KBM-7 (cell line): ENCODE results near the gene ZNF346.
A peak's percentile ranks its signal among the peaks of the same experiment; 100 is the strongest.
"Not testable (repeated sequence)": the region's sequence is repeated elsewhere in the genome, so short reads cannot be mapped to it uniquely, and the experiment has no call there.

ENCODE experiments used
- DNase-seq: peaks from one replicate; pipeline ENCODE4 v3.0.0-alpha.2; 2015
- in situ Hi-C: fragments of 300-500 bp; cut with MboI; formaldehyde crosslinking; loops from 2 replicates; pipeline ENCODE4 v1.14.3; 2020; ENCODE audit warnings: low sequenced_read_pairs, low pct_unique_long_range_greater_than_20kb, mixed read lengths

Gene ZNF346

DNA sequence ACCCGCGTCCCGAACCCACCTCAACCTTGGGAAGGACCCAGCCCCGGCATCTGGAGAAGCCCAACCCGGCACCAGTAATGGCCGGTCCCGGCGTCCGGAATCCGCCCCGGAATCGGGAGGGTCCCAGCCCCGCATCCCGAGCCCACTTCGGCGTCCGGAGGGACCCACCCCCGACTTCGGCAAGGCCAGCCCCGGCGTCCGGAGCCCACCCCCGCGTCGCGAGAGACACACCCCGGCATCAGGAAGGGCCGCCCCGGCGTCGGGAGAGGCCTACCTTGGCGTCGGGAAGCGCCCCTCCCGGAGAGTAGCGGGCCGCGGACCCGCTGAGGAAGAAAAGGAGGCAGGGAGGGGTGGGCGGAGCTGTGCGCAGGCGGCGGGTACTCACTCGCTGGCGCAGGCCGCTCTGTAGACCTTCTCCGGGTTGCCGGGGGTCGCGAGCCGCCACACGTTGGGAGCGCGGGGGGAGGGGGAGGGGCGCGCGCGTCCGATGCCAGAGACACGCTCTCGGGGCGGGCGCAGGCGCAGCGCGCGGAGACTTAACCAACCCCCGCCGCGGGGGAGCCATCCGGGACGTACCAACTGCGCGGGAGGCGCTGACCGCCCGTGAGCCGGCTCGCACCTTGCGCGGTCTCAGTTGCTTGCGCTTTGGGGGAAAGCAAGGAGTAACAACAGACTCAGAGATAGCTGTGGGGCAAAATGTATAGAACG is 16.1 kb upstream of the ZNF346 start, which contains the start of gene UIMC1:
Gene UIMC1 (minus strand): TSS at position 515 of the 708 bp plus-strand sequence. CDS start 24,164 bp downstream, outside the sequence.
- in situ Hi-C loops: no loop called here
- peak; percentile 94 for DNase-seq

DNA sequence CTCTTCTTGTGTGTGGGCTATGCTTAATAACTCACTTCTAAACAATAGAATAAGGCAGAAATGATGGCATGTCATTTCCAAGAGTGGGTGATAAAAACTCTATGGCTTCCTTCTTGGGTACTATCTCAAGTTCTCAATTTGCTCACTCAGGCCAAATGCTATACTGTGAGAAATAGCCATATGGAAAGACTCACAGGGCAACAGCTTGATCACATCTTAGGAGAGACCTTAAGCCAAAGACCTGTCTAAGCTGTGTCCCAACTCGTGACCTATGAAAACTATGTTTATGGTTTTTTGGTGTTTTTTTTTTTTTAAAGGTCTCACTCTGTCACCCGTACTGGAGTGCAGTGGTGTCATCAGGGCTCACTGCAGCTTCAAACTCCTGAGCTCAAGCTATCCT is 13.8 kb upstream of the ZNF346 start:
- DNase-seq: no peak
- in situ Hi-C loops: no loop called here

DNA sequence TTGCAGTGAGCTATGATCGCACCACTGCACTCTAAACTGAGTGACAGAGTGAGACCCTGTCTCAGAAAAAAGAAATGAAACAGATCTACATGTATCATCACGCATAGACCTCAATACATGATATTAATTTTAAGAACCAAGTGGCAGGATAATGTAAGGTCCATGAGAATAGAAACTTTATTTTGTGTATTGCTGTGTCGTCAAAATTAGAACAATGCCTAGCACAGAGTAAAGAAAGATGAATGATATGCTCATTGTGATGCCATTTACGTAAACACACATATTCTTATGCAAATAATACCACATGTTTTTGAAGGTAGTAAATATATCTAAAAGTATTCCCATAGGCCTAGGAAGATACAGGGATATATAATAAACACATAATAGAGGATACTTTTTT is 12.3 kb upstream of the ZNF346 start:
- in situ Hi-C loops: no loop called here
- no peak for DNase-seq

DNA sequence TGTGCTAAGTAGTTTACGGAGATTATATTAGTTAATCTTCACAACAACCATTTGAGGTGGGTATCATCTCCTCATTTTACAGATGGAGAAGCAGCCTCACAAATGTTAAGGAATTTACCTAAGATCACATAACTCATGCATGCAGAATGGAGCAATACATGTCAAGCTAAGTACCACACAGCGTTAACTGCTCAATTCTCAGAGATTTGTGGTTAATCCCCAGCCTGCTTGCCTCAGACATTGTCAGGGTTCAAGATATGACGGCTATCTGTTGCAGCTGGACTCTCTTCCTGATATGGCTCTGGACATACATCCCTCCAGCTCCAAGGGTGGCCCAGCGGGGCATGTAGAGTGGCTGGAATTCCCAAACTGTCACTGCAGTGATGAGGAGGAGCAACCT is 7.3 kb upstream of the ZNF346 start:
- in situ Hi-C loops: no loop called here
- no peak for DNase-seq

DNA sequence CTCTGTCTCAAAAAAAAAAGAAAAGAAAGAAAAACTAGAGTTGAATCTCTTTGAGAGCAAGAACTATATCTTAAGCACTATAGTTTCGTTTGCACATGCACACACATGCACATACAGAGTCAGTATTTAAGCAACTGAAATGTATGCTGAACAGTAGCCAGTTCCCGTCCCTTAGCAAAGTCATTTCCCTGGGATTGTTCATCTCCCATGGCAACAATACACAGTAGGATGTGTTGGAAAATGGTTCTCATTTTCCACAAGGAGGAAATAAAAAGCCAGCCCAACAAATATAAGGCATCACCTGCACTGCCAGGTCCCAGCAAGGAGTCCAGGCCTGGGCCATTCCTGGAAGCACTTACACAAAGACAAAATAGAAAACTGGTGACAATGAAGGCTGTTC is 4.2 kb upstream of the ZNF346 start:
- in situ Hi-C loops: no loop called here
- DNase-seq: no peak

DNA sequence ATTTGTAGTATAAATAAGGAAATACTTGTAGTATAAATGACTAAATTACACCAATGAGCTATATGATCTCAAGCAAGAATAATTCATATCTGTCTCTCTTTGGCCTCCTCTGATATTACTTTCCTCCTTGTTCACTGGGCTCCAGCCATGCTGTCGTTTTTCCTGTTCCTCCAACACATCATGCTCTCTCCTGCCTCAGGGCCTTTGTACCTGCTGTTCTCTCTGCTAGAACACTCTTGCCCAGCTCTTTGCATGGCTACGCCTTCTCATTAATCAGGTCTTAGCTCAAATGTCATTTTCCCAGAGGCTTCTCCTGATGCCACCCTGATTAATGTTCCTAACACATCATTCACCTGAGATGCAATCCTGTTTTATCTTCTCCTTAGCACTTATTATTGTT is 2.5 kb upstream of the ZNF346 start:
- in situ Hi-C loops: no loop called here
- DNase-seq: no peak

DNA sequence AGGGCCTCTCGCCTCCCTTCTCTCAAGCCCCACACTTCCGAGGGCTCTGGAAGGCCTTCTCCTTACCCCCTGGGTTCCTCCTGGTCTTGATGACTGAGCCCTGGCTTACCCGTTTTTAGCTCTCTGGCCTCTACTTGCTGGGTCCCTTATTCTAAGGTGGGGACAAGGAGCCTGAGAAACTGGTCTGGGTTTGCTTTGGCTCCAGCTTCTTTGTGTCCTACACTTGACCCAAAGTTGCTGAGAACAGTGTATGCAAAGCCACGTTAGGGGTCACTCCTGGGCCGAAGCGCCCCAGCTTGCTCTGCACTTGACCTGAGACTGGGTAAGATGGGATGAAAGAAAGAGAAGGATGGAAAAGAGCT is 788 bp downstream of the ZNF346 start:
- in situ Hi-C loops: no loop called here
- DNase-seq: no peak

DNA sequence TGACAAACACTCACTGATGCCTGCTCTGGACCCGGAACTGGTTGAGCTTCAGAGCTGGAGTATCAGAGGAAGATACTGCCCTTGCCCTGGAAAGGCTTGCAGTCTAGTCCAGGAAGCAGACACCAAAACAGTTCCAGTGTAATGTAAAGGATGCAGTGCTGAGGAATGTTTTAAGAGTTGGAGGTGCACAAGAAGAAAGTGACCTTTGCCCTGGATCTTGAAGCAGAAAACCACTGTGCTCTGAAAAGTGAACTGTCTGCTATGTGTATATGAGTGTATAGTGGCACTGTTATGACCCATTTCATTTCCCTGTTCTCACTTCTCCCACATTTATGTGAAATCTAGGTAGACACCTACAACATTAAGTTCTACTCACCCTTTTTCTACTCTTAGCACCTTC is 2.1 kb downstream of the ZNF346 start:
- no peak for DNase-seq
- in situ Hi-C loops: no loop called here

DNA sequence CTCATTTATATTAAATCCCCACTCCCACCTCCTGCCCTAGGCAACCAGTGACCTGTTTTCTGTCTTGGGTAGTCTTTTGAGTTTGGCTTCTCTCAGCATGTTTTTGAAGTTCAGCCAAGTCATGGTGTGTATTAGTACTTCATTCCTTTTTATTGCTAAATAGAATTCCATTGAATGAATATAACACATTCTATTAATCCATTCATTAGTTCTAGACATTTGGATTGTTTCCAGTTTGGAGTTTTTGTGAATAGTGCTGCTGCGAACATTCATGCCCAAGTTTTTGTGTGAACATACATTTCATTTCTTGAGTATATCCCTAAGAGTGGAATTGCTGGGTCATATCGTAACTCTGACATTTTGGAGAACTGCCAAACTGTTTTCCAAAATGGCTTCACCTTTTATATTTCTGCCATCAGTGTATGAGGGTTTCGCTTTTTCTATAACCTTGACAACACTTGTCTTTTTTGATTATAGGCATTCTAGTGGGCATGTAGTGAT is 2.7 kb downstream of the ZNF346 start:
- in situ Hi-C loops: no loop called here
- DNase-seq: no peak

DNA sequence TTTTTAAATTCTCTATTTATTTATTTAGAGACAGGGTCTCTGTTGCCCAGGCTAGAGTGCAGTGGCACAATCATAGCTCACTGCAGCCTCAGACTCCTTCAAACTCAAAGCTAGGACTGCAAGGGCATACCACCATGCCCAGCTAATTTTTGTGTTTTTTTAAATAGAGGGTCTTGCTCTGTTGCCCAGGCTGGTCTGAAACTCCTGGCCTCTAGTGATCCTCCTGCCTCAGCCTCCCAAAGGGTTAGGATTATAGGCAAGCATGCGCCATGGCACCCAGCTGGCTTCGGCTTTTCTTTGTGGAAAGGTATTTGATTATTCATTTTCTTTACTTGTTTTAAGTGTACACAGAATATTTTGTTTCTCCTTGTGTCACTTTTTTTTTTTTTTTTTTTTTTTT is 5.2 kb downstream of the ZNF346 start:
- in situ Hi-C loops: no loop called here

DNA sequence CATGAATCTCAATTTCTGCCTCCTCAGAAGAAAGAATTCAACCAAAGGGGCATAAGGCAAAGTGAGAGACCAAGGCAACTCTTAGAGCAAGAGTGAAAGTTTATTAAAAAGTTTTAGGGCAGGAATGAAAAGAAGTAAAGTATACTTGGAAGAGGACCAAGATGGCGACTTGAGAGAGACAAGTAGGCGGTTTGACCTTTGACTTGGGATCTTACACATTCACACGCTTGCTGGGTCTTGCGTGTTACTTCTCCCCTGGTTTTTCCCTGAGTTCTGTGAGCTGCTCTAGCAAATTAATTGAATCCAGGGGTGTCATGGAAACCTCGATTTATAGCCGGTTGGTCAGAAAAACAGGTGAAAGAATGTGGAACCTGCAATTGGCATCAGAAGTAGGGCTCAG is 7.0 kb downstream of the ZNF346 start:
- in situ Hi-C loops: no loop called here
- no peak for DNase-seq

More for the DNA sequence above, 5.2 kb downstream of the ZNF346 start:
- no peak for DNase-seq

DNA sequence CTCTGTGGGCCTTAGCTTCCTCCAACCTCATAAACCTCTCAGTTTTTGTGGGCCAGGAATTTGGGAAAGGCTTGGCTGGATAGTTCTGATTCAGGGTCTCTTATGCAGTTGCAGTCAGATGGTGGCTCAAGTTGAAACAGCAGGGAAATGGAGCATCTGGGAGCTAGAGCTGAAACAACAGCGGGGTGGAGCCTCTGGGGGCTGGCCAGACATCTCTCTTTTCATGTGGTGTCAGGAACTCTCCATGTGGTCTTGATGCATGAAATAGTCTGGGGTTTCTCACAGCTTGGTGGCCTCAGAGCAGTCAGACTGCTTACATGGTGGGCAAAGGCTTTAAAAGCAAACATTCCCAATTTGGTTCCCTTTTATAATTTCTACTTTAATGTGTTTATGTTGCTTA is 13.5 kb downstream of the ZNF346 start:
- in situ Hi-C loops: no loop called here
- no peak for DNase-seq

DNA sequence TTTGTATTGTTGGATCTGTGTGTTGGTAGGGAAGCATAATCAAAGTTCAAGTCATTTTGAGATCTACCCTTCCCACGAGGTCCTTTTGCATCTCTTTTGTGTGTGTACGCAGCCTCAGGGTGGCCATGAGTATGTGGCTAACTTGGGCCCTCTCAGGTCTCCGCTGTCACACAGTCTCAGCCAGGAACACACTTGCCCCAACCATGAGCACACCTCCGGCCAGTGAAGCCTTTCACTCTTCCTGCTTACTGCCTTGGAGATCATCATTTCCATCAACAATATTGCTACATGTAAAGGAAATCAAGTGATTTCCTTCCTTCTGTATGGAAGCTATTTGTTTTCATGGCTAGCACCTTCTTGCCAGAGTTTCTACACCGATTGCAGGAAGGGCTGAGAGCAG is 13.9 kb downstream of the ZNF346 start:
- in situ Hi-C loops: no loop called here

DNA sequence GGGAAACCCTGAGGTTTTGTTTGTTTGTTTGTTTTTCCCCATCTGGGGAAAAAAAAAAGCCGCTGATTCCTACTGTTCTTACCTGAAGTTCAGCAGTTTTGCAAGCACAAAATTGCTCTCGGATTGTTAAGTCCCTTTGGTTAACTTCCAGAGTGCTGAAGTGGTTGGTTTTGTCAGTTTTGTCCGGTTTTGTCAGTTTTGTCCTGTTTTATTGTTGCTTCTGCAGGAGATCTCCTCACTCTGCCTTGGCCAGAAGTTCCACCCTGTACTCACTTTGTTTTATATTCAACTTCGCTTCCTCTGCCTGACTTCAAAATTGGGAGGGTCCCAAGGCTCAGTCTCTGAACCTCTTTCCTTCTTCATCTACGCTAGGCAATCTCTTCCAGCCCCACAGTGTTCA is 14.4 kb downstream of the ZNF346 start:
- in situ Hi-C loops: no loop called here
- DNase-seq: no peak

More for the DNA sequence above, 13.9 kb downstream of the ZNF346 start:
- DNase-seq: no peak

DNA sequence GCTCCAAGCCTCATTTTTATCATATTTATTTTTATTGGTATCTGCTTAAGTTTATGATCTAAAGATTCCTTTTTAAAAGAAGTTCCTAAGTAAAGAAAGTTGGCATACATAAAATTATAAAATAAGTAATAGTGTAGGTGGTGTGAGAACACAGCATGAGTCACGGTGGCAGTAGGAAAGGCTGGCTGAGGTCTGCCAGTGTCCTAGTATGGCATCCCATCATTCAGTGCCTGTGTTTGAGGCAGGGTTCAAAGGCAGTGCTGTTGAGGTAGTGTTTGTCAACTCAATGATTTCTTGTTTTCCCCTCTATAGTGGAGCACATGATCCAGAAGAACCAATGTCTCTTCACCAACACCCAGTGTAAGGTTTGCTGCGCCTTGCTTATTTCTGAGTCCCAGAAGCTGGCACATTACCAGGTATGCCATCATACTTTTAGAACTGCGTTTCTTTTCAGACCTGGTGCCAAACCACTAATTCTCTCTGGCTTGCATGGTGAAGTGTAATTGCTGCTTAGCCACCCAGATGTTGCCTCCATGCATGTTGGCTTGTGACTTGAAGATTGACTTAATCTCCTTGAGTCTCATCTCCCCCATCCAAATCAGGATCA is 18.4 kb downstream of the ZNF346 start:
- no peak for DNase-seq
- in situ Hi-C loops: no loop called here

DNA sequence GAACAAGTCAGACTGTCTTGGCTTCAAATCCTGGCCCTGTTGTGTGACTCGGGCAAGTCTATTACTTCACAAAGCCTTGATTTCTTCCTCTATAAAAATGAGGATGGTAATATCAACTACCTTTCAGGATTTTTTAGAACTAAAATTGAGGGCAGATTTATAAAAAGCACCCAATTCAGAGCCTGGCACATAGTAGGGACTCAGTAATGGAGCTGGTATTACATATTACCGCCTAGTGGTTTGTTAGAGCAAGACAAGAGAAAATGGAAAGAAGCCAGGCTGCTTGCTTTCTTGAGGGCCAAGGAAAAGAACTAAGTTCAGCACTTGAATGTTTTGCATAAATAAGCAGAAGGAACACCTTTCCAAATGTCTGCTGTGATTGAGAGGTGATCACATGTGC is 19.4 kb downstream of the ZNF346 start:
- in situ Hi-C loops: no loop called here
- no peak for DNase-seq

DNA sequence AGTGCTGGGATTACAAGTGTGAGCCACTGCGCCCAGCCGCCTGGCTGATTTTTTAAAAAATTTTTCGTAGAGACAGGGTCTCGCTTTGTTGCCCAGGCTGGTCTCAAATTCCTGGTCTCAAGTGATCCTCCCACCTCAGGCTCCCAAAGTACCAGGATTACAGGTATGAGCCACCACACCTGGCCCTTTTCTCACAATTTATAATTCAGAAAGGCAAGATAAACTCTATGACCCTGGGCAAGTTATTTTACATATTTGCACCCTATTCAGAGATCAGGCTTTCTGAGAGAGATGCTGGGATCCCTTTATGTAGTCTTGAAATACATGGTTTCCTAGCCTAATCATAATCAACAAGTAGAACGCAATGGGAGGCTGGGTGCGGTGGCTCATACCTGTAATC is 20.6 kb downstream of the ZNF346 start:
- in situ Hi-C loops: no loop called here
- DNase-seq: no peak

DNA sequence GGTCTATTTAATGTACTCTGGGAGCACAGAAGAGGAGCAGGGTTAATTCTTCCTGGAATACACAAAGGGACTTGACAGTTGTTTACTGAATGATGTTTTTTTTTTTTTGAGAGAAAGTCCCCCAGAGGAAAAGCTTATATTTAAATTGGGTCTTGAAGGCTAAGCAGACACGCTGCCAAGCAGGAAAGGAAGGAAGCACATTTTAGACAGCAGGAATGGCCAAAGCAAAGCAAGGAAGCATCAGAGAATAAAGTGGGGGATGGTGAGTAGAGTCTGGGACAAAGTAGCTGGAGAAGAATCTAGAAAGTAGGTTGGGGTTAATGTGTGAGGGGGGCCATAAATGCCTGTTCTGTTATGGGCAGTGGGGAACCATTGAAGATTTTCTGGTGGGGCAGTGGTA is 21.5 kb downstream of the ZNF346 start:
- DNase-seq: no peak
- in situ Hi-C loops: no loop called here

DNA sequence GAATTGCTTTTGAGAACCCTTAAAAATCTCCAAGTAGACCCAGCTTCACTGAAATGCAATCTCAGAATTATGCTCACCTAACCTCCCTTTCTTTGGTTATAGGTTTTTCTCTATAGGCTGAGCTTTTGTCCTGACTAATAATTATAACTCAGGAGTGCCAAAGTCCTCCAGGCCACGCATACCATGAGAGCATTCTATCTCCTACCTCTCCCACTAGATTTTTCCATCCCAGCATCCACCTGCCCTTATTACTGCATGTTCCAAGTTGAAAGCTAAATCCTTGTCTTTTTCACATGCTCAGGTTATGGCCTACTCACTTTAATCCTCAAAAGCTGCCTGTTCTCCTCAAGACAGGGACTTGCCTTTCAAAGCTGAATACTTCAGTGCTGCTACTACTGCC is 22.1 kb downstream of the ZNF346 start:
- in situ Hi-C loops: no loop called here
- DNase-seq: no peak

DNA sequence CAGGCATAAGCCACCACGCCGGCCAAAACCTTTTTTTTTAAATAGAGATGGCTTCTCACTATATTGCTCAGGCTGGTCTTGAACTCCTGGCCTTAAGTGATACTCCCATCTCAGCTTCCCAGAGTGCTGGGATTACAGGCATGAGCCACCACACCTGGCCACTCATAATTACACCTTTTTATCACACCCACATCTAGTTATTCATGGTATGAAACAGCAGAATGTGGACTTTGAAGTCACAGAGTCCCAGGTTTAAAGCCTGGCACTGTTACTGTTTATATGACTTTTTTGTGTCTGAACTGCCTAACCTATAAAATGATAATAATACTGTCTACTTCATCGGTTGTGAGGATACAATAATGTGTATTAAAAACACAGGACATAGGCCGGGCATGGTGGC is 23.1 kb downstream of the ZNF346 start:
- no peak for DNase-seq
- in situ Hi-C loops: no loop called here

DNA sequence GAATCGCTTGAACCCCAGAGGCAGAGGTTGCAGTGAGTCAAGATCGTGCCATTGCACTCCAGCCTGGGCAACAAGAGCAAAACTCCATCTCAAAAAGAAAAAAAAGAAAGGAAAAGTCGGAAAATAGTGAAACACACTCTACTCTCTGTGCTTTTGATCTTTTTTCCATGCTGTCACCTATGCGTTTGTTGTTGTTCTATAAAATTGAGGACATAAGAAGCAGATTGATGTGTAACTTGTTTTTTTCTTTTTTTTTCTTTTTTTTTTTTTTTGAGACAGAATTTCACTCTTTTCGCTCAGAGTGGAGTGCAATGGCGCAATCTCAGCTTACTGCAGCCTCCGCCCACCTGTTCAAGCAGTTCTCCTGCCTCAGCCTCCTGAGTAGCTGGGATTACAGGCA is 26.0 kb downstream of the ZNF346 start:
- DNase-seq, in situ Hi-C loops: not testable (repeated sequence)
